Measurements from ENCODE around the gene SELENOW. TPM values are rescaled to one million over a fixed set of nuclear protein-coding genes. Genes with fewer than 3 reads are reported as not detected.

Gene SELENOW
- total and polyA plus RNA-seq, 2 of the 8 experiments (the other 6 are each of a cell fraction or from before 2014, with no cell fraction given), result 371 to 588 TPM

- FAIRE-seq (no peak), DNase-seq (ENCODE audit: low read depth in 1 of 2, low spot score in 2 of 2) (peak in 1 of 2 experiments; percentile 71)
- H3K9ac ChIP-seq (replicated peaks in 1 of 4; ENCODE audit: extremely low read depth in 1 of 4, low read depth in 3 of 4, low read length in 3 of 4), result no peak overlapping the region
- WGBS, 2 experiments (ENCODE audit: extremely low coverage in 1 of 2, insufficient coverage in 1 of 2, insufficient read length in 1 of 2, insufficient replicate concordance in 2 of 2, low coverage in 1 of 2, low lambda C conversion rate in 2 of 2, missing lambda C conversion rate in 1 of 2), result 81% methylated on average over 18 of the region's 18 CpGs; no CpG with 5 or more reads in 1 of the 2 experiments
- no peaks in the 10 kb centered on the region for H3K23me2 ChIP-seq (ENCODE audit: low read depth, low read length)
- peak; percentile 28; the same call in 1 of the 2 replicates for TF ChIP-seq KDM1A (IDR thresholded peaks at IDR 0.05; ENCODE audit: borderline replicate concordance, low read length)
- no peak for TF ChIP-seq FOSL1 (IDR thresholded peaks at IDR 0.05; ENCODE audit: insufficient read depth, low read depth, low read length)
- TF ChIP-seq SP2 (IDR thresholded peaks at IDR 0.05; ENCODE audit: low read length), result no peak
- TF ChIP-seq YY1 (IDR thresholded peaks at IDR 0.05; ENCODE audit: low read depth, low read length), result 0 out of 2 replicates have a peak, but pooled peaks have one; percentile 59
- TF ChIP-seq CTCF (IDR thresholded peaks at IDR 0.05; ENCODE audit: control extremely low read depth in 1 of 3, insufficient read depth in 1 of 3, low read depth in 1 of 3, low read length in 3 of 3), result peak; percentile 61 to 75 (median 67)
- TF ChIP-seq RAD21 (IDR thresholded peaks at IDR 0.05 in 1 of 2, conservative IDR thresholded peaks at IDR 0.05 in 1 of 2; ENCODE audit: low read depth in 2 of 2, low read length in 2 of 2), result peak; percentile 12 to 39; a peak in 2 of 4 replicates
- no peak overlapping the region for H3K18ac ChIP-seq (ENCODE audit: extremely low read depth, low read length)
- H2BK15ac ChIP-seq (ENCODE audit: low read length), result no peak overlapping the region
- H4K91ac ChIP-seq (replicated peaks; ENCODE audit: insufficient read length, low read length), result no peak overlapping the region
- no peak overlapping the region for H3K23ac ChIP-seq (ENCODE audit: insufficient read length)
- H3K9me3 ChIP-seq (ENCODE audit: insufficient read depth in 2 of 2, low read depth in 1 of 2, low read length in 1 of 2), result no peaks in the 10 kb centered on the region
- H2BK12ac ChIP-seq (ENCODE audit: low read depth, low read length), result no peak overlapping the region
- H2BK120ac ChIP-seq (replicated peaks; ENCODE audit: low read depth, low read length), result no peak overlapping the region
- H3K4ac ChIP-seq (replicated peaks; ENCODE audit: insufficient read length, low read depth, low read length), result no peak overlapping the region
- CTCF ChIA-PET (ENCODE audit: partially characterized antibody), result interaction anchor here (0.6 to 2.8 kb wide), 23 partner anchors 12 to 933 kb away, joined by 3 to 14 read pairs (median 4); partner anchors contain the start of genes EHD2 and SELENOW
- no peak overlapping the region for H4K8ac ChIP-seq (ENCODE audit: extremely low read depth, insufficient read depth, low read length)
- H4K20me1 ChIP-seq (replicated peaks in 1 of 2; ENCODE audit: control insufficient read depth in 1 of 2, insufficient read depth in 2 of 2, low read length in 2 of 2), result no peaks in the 10 kb centered on the region
- H2AFZ ChIP-seq (ENCODE audit: low read length), result no peak overlapping the region
- no peak overlapping the region for H3K14ac ChIP-seq (ENCODE audit: insufficient read length)
- H4K5ac ChIP-seq (ENCODE audit: insufficient read length, low read depth, low read length), result no peak overlapping the region
- H3K4me3 ChIP-seq (ENCODE audit: extremely low read depth in 1 of 4, insufficient read depth in 2 of 4, low read depth in 3 of 4, low read length in 4 of 4), result no peak overlapping the region
- no peaks in the 10 kb centered on the region for H3K27me3 ChIP-seq (replicated peaks in 1 of 4; ENCODE audit: control insufficient read depth in 3 of 4, extremely low read depth in 1 of 4, insufficient read depth in 3 of 4, low read length in 3 of 4)
- H2BK20ac ChIP-seq (ENCODE audit: low read length), result no peak overlapping the region
- no peaks in the 10 kb centered on the region for H3K79me1 ChIP-seq (ENCODE audit: low read depth, low read length)
- POLR2A ChIA-PET (ENCODE audit: partially characterized antibody), result interaction anchor here (0.6 to 1.3 kb wide), 2 partner anchors 25 to 483 kb away, joined by 3 read pairs; no protein-coding TSS in a partner anchor
- no peak overlapping the region for H2BK5ac ChIP-seq (ENCODE audit: low read depth, low read length)
- H3K27ac ChIP-seq (ENCODE audit: low read depth, low read length), result no peak overlapping the region
- H3K79me2 ChIP-seq (ENCODE audit: control insufficient read depth in 1 of 2, insufficient read depth in 2 of 2, low read length in 2 of 2), result no peaks in the 10 kb centered on the region
- H3K36me3 ChIP-seq (ENCODE audit: control insufficient read depth in 2 of 4, insufficient read depth in 4 of 4, low read length in 3 of 4), result no peaks in the 10 kb centered on the region
- no peak overlapping the region for H2AK5ac ChIP-seq (ENCODE audit: low read depth, low read length)
- no peaks in the 10 kb centered on the region; a peak in 2 of 7 replicates for H3K4me1 ChIP-seq (replicated peaks in 1 of 4; ENCODE audit: control insufficient read depth in 3 of 4, insufficient read depth in 4 of 4, low read length in 3 of 4)
- no peak overlapping the region for H3K4me2 ChIP-seq (ENCODE audit: insufficient read depth in 1 of 2, low read depth in 2 of 2, low read length in 2 of 2)
- H3K56ac ChIP-seq (replicated peaks; ENCODE audit: insufficient read length, low read depth, low read length), result no peak overlapping the region
Observed at GRCh38 chr19:47794526-47794925, 16.0 kb downstream of the SELENOW start.

Measured in H1 (cell line).